Stimulated activated CD4-positive, alpha-beta T cell treated with anti-CD3 and anti-CD28 coated beads, Interleukin-4, amount 100 ng/mL, for 24 hours (primary cell): Measurements from ENCODE around the gene STN1.

Source experiments
- DNase-seq: peaks from one replicate; pipeline ENCODE4 v3.0.0-alpha.2; 2020

The STN1 gene

GRCh38 chr10:103840740-103841070 is 77.3 kb downstream of the STN1 start:
- no peak for DNase-seq

- DNase-seq: no peak
Measured at GRCh38 chr10:103839872-103840739, 77.9 kb downstream of the STN1 start.

GRCh38 chr10:103839519-103839871 is 78.5 kb downstream of the STN1 start:
- DNase-seq: no peak

GRCh38 chr10:103838862-103839518 is 79.0 kb downstream of the STN1 start:
- no peak for DNase-seq

GRCh38 chr10:103838070-103838395 is 80.0 kb downstream of the STN1 start:
- DNase-seq: no peak

- no peak for DNase-seq
Measured at GRCh38 chr10:103837370-103838069, 80.5 kb downstream of the STN1 start.

GRCh38 chr10:103836861-103837260 is 81.1 kb downstream of the STN1 start:
- no peak for DNase-seq

GRCh38 chr10:103836273-103836672 is 81.7 kb downstream of the STN1 start:
- no peak for DNase-seq

GRCh38 chr10:103835096-103836050 is 82.6 kb downstream of the STN1 start:
- no peak for DNase-seq

- no peak for DNase-seq
Measured at GRCh38 chr10:103834436-103835095, 83.4 kb downstream of the STN1 start.

- DNase-seq: no peak
Measured at GRCh38 chr10:103833731-103834365, 84.1 kb downstream of the STN1 start.

GRCh38 chr10:103832806-103833205 is 85.2 kb downstream of the STN1 start:
- no peak for DNase-seq
